Measurements from ENCODE around the gene ERN1.

Gene ERN1

GRCh38 chr17:64003526-64004121 is 126.3 kb downstream of the ERN1 start:
- DNase-seq, result peak in 3 of 42 donors; percentile 6 to 30 (median 9)
- intact Hi-C loops (cut with DNase I), result no loop called here

- DNase-seq, result peak in 4 of 42 donors; percentile 7 to 33 (median 12)
- intact Hi-C loops (cut with DNase I), result no loop called here
These were observed 127.1 kb downstream of the ERN1 start for GRCh38 chr17:64002658-64003525.

- intact Hi-C loops (cut with DNase I), result no loop called here
- DNase-seq, result peak in 4 of 42 donors; percentile 5 to 34 (median 16)
These were observed 128.0 kb downstream of the ERN1 start for GRCh38 chr17:64001763-64002529.

- DNase-seq, result peak in 3 of 42 donors; percentile 1 to 7 (median 6)
- intact Hi-C loops (cut with DNase I), result no loop called here
These were observed 128.8 kb downstream of the ERN1 start for GRCh38 chr17:64001091-64001579.

GRCh38 chr17:63999680-64000531 is 130.0 kb downstream of the ERN1 start:
- peak in 3 of 42 donors; percentile 4 to 17 (median 8) for DNase-seq

GRCh38 chr17:63998721-63999679 is 130.9 kb downstream of the ERN1 start:
- intact Hi-C loops (cut with DNase I), result no loop called here
- DNase-seq, result peak in 9 of 42 donors; percentile 8 to 37 (median 24)

More at GRCh38 chr17:63999680-64000531, 130.0 kb downstream of the ERN1 start:
- intact Hi-C loops (cut with DNase I), result no loop called here

- peak in 41 of 42 donors; percentile 28 to 82 (median 66) for DNase-seq
- intact Hi-C loops (cut with DNase I), result no loop called here
These were observed 131.8 kb downstream of the ERN1 start, which contains the start of gene PRR29 for GRCh38 chr17:63998050-63998720. TSS of gene PRR29 (plus strand) at chr17:63998351. CDS start at chr17:63998365, 14 bp downstream.

- intact Hi-C loops (cut with DNase I), result no loop called here
- peak in 8 of 42 donors; percentile 2 to 42 (median 8) for DNase-seq
These were observed 132.4 kb downstream of the ERN1 start for GRCh38 chr17:63997341-63998048.

- DNase-seq, result peak in 7 of 42 donors; percentile 3 to 10 (median 6)
- intact Hi-C loops (cut with DNase I), result no loop called here
These were observed 133.3 kb downstream of the ERN1 start for GRCh38 chr17:63996430-63997182.

- DNase-seq, result peak in 4 of 42 donors; percentile 2 to 9 (median 6)
- intact Hi-C loops (cut with DNase I), result no loop called here
These were observed 134.3 kb downstream of the ERN1 start for GRCh38 chr17:63995626-63996025.

GRCh38 chr17:63993368-63993985 is 136.5 kb downstream of the ERN1 start:
- peak in 9 of 42 donors; percentile 4 to 26 (median 8) for DNase-seq

GRCh38 chr17:63991611-63992010 is 138.3 kb downstream of the ERN1 start:
- intact Hi-C loops (cut with DNase I), result no loop called here
- peak in 1 of 42 donors; percentile 5 for DNase-seq

More at GRCh38 chr17:63993368-63993985, 136.5 kb downstream of the ERN1 start:
- intact Hi-C loops (cut with DNase I), result no loop called here

GRCh38 chr17:63989622-63990345 is 140.2 kb downstream of the ERN1 start:
- intact Hi-C loops (cut with DNase I), result no loop called here
- no peak for DNase-seq
